ENCODE measurements around the gene TAOK1.

DNA sequence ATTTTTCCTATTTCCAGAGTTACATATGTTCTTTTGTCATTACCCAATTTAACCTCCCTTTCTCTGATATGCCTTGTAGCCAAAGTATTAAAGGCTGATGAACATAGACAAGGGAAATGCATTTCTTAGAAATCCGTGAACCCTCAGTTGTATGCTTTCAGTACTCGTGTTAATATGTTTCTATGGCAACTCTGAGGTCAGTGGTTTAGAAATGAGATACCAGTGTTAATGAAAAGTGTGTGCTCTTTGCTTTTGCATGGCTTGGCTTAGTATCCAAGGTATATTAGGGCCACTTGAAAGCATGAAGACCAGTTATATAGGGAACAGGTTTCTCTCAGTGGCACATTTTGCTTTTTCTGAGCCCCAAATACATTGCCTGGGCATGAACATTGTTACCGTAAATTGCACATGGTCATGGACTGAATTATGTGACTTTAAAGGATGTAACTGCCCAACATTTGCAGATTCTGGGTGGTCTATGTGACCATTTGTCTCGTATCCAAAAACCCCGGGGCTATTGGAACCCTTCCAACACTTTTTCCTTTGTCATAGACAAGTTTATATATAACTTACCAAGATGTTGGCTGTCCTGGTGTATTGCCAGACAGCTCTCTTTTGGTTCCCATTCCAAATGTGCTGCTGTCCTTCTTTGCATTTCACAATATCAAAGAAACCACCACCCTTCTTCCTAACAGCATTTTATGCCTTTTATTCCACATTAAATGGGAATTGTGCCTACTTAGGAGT, 159.2 kb downstream of the TAOK1 start:
- TF ChIP-seq, protein P1, sequence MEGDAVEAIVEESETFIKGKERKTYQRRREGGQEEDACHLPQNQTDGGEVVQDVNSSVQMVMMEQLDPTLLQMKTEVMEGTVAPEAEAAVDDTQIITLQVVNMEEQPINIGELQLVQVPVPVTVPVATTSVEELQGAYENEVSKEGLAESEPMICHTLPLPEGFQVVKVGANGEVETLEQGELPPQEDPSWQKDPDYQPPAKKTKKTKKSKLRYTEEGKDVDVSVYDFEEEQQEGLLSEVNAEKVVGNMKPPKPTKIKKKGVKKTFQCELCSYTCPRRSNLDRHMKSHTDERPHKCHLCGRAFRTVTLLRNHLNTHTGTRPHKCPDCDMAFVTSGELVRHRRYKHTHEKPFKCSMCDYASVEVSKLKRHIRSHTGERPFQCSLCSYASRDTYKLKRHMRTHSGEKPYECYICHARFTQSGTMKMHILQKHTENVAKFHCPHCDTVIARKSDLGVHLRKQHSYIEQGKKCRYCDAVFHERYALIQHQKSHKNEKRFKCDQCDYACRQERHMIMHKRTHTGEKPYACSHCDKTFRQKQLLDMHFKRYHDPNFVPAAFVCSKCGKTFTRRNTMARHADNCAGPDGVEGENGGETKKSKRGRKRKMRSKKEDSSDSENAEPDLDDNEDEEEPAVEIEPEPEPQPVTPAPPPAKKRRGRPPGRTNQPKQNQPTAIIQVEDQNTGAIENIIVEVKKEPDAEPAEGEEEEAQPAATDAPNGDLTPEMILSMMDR (conservative IDR thresholded peaks at IDR 0.05; ENCODE audit: low read length): no peak
- TF ChIP-seq EZH2phosphoT487 (IDR thresholded peaks at IDR 0.05; ENCODE audit: borderline replicate concordance): no peak
